H1 (cell line): ENCODE results near the gene CCDC12. TPM values are rescaled to one million over a fixed set of nuclear protein-coding genes. Genes with fewer than 3 reads are reported as not detected.

Source experiments
- CTCF ChIA-PET: fragments of 300-600 bp; sonication (Branson Sonifier 250); formaldehyde crosslinking; loops from one replicate; lab custom pipeline; 2021; ENCODE audit not compliant: partially characterized antibody; lab: Charles Lee
- POLR2A ChIA-PET: fragments of 300-600 bp; sonication (Branson Sonifier 250); formaldehyde crosslinking; loops from one replicate; lab custom pipeline; 2021; ENCODE audit warnings: inconsistent platforms; ENCODE audit not compliant: partially characterized antibody; lab: Charles Lee
- DNase-seq, 2 experiments: peaks; one replicate each; pipeline versions ENCODE4 v3.0.0 to v3.0.0-alpha.2; 2010 to 2022; ENCODE audit warnings: low spot score in 2 of 2, low read depth in 1 of 2, mixed read lengths in 1 of 2
- FAIRE-seq: peaks from 2 replicates; lab custom pipeline; 2011; peaks lifted over from hg19 to GRCh38; lab: Jason Lieb, UNC
- H2AFZ ChIP-seq: 2 replicates; pipeline ENCODE4 v1.8.1; 2012; ENCODE audit warnings: low read length, inconsistent platforms
- H2AK5ac ChIP-seq: 2 replicates; pipeline ENCODE4 v1.6.1; 2013; ENCODE audit warnings: low read depth, low read length
- H2BK120ac ChIP-seq: replicated peaks from 2 replicates; pipeline ENCODE3; 2013; ENCODE audit warnings: low read depth, low read length, inconsistent platforms
- H2BK12ac ChIP-seq: 2 replicates; pipeline ENCODE4 v1.6.1; 2013; ENCODE audit warnings: low read depth, low read length
- H2BK15ac ChIP-seq: 2 replicates; pipeline ENCODE4 v1.6.1; 2013; ENCODE audit warnings: low read length
- H2BK20ac ChIP-seq: 2 replicates; pipeline ENCODE4 v1.6.1; 2013; ENCODE audit warnings: low read length
- H2BK5ac ChIP-seq: 2 replicates; pipeline ENCODE4 v1.6.1; 2013; ENCODE audit warnings: low read depth, low read length
- H3K14ac ChIP-seq: 2 replicates; pipeline ENCODE4 v1.6.1; 2013; ENCODE audit warnings: inconsistent platforms; ENCODE audit not compliant: insufficient read length
- H3K18ac ChIP-seq: 2 replicates; pipeline ENCODE4 v1.6.1; 2013; ENCODE audit warnings: low read length; ENCODE audit errors: extremely low read depth
- H3K23ac ChIP-seq: 2 replicates; pipeline ENCODE4 v1.6.1; 2013; ENCODE audit warnings: inconsistent platforms; ENCODE audit not compliant: insufficient read length
- H3K23me2 ChIP-seq: 2 replicates; pipeline ENCODE4 v1.6.1; 2013; ENCODE audit warnings: low read depth, low read length
- H3K27ac ChIP-seq: 2 replicates; pipeline ENCODE4 v1.6.1; 2011; ENCODE audit warnings: low read depth, low read length, inconsistent platforms
- H3K27me3 ChIP-seq, 4 experiments: replicated peaks in 1 of 4; 1 replicate in 1 of 4; 2 replicates in 3 of 4; pipeline versions ENCODE4 v1.6.1 to v1.8.1; 2011 to 2013; ENCODE audit warnings: low read length in 3 of 4, mild to moderate bottlenecking in 3 of 4, inconsistent platforms in 2 of 4, mixed read lengths in 2 of 4, moderate library complexity in 1 of 4; ENCODE audit not compliant: control insufficient read depth in 3 of 4, insufficient read depth in 3 of 4; ENCODE audit errors: extremely low read depth in 1 of 4
- H3K36me3 ChIP-seq, 4 experiments: 2 replicates each; pipeline versions ENCODE4 v1.6.1 to v1.8.1; 2011 to 2013; ENCODE audit warnings: mild to moderate bottlenecking in 4 of 4, low read length in 3 of 4, moderate library complexity in 2 of 4, control low read depth in 1 of 4, inconsistent platforms in 1 of 4; ENCODE audit not compliant: insufficient read depth in 4 of 4, control insufficient read depth in 2 of 4
- H3K4ac ChIP-seq: replicated peaks from 2 replicates; pipeline ENCODE3; 2013; ENCODE audit warnings: low read length, low read depth, mixed read lengths, inconsistent platforms; ENCODE audit not compliant: insufficient read length
- H3K4me1 ChIP-seq, 4 experiments: replicated peaks in 1 of 4; 1 replicate in 1 of 4; 2 replicates in 3 of 4; pipeline versions ENCODE4 v1.6.1 to v1.8.1; 2011 to 2013; ENCODE audit warnings: low read length in 3 of 4, inconsistent platforms in 2 of 4, mixed read lengths in 1 of 4; ENCODE audit not compliant: insufficient read depth in 4 of 4, control insufficient read depth in 3 of 4
- H3K4me2 ChIP-seq, 2 experiments: 2 replicates each; pipeline versions ENCODE4 v1.6.1 to v1.8.1; 2011 to 2013; ENCODE audit warnings: low read depth in 2 of 2, low read length in 2 of 2, control low read depth in 1 of 2, inconsistent platforms in 1 of 2, mild to moderate bottlenecking in 1 of 2; ENCODE audit not compliant: insufficient read depth in 1 of 2
- H3K4me3 ChIP-seq, 4 experiments: fragments of 200-600, 300-600 bp in 1 of 4; sonication (generic), shearing (Covaris generic), sonication (Bioruptor Twin) in 1 of 4; 2 replicates each; pipeline versions ENCODE4 v1.5.1 to v1.8.1; 2011 to 2016; ENCODE audit warnings: low read length in 4 of 4, low read depth in 3 of 4, control low read depth in 2 of 4, inconsistent platforms in 2 of 4, mild to moderate bottlenecking in 2 of 4, mixed read lengths in 1 of 4, moderate library complexity in 1 of 4; ENCODE audit not compliant: insufficient read depth in 2 of 4; ENCODE audit errors: extremely low read depth in 1 of 4
- H3K56ac ChIP-seq: replicated peaks from 2 replicates; pipeline ENCODE3; 2013; ENCODE audit warnings: low read depth, mild to moderate bottlenecking, mixed read lengths, low read length, inconsistent platforms; ENCODE audit not compliant: insufficient read length
- H3K79me1 ChIP-seq: 2 replicates; pipeline ENCODE4 v1.6.1; 2013; ENCODE audit warnings: low read depth, low read length, control low read depth
- H3K79me2 ChIP-seq, 2 experiments: 2 replicates each; pipeline versions ENCODE4 v1.6.1 to v1.8.1; 2012 to 2013; ENCODE audit warnings: low read length in 2 of 2, mild to moderate bottlenecking in 2 of 2, inconsistent platforms in 1 of 2; ENCODE audit not compliant: insufficient read depth in 2 of 2, control insufficient read depth in 1 of 2
- H3K9ac ChIP-seq, 4 experiments: replicated peaks in 1 of 4; 1 replicate in 1 of 4; 2 replicates in 3 of 4; pipeline versions ENCODE4 v1.6.1 to v1.8.1; 2011 to 2013; ENCODE audit warnings: low read depth in 3 of 4, low read length in 3 of 4, control low read depth in 2 of 4, mild to moderate bottlenecking in 2 of 4, moderate library complexity in 2 of 4, inconsistent platforms in 1 of 4; ENCODE audit errors: extremely low read depth in 1 of 4
- H3K9me3 ChIP-seq, 2 experiments: 2 replicates each; pipeline versions ENCODE4 v1.6.1 to v1.8.1; 2012 to 2013; ENCODE audit warnings: mild to moderate bottlenecking in 2 of 2, moderate library complexity in 2 of 2, control low read depth in 1 of 2, inconsistent platforms in 1 of 2, low read depth in 1 of 2, low read length in 1 of 2, mixed read lengths in 1 of 2; ENCODE audit not compliant: insufficient read depth in 2 of 2
- H4K20me1 ChIP-seq, 2 experiments: replicated peaks in 1 of 2; 2 replicates each; pipeline versions ENCODE3 to v1.8.1; 2011 to 2013; ENCODE audit warnings: inconsistent platforms in 2 of 2, low read length in 2 of 2, mild to moderate bottlenecking in 1 of 2; ENCODE audit not compliant: insufficient read depth in 2 of 2, control insufficient read depth in 1 of 2
- H4K5ac ChIP-seq: 2 replicates; pipeline ENCODE4 v1.6.1; 2013; ENCODE audit warnings: low read length, low read depth, mixed read lengths, inconsistent platforms; ENCODE audit not compliant: insufficient read length
- H4K8ac ChIP-seq: 2 replicates; pipeline ENCODE4 v1.8.0; 2013; ENCODE audit warnings: mild to moderate bottlenecking, moderate library complexity, low read length, inconsistent platforms; ENCODE audit not compliant: insufficient read depth; ENCODE audit errors: extremely low read depth
- H4K91ac ChIP-seq: replicated peaks from 2 replicates; pipeline ENCODE3; 2013; ENCODE audit warnings: low read length, mixed read lengths, inconsistent platforms; ENCODE audit not compliant: insufficient read length
- ATF2 ChIP-seq: IDR thresholded peaks from 2 replicates; pipeline ENCODE4 v1.6.1; 2012; ENCODE audit warnings: low read length, inconsistent platforms
- CEBPB ChIP-seq: IDR thresholded peaks from 2 replicates; pipeline ENCODE4 v1.6.1; 2012; ENCODE audit warnings: low read depth, low read length
- EGR1 ChIP-seq: IDR thresholded peaks from 2 replicates; pipeline ENCODE4 v1.6.1; 2011; ENCODE audit warnings: low read depth, low read length, borderline replicate concordance
- FOSL1 ChIP-seq: IDR thresholded peaks from 2 replicates; pipeline ENCODE4 v1.6.1; 2011; ENCODE audit warnings: mild to moderate bottlenecking, low read depth, low read length, moderate library complexity; ENCODE audit not compliant: insufficient read depth
- HDAC2 ChIP-seq, 2 experiments: fragments of 300-600 bp in 1 of 2; sonication (generic) in 1 of 2; IDR thresholded peaks; 2 replicates each; pipeline ENCODE4 v1.6.1; 2011 to 2012; ENCODE audit warnings: low read depth in 2 of 2, low read length in 2 of 2, mild to moderate bottlenecking in 2 of 2, moderate library complexity in 2 of 2, borderline replicate concordance in 1 of 2, inconsistent platforms in 1 of 2
- JUND ChIP-seq: IDR thresholded peaks from 2 replicates; pipeline ENCODE4 v1.6.1; 2011; ENCODE audit warnings: mild to moderate bottlenecking, improper control_type of control experiment, low read length
- POU5F1 ChIP-seq: IDR thresholded peaks from 2 replicates; pipeline ENCODE4 v1.6.1; 2011; ENCODE audit warnings: low read depth, mild to moderate bottlenecking, low read length, moderate library complexity
- RAD21 ChIP-seq, 2 experiments: IDR thresholded peaks in 1 of 2; conservative IDR thresholded peaks in 1 of 2; 2 replicates each; pipeline ENCODE4 v1.6.1; 2011; ENCODE audit warnings: low read depth in 2 of 2, low read length in 2 of 2, improper control_type of control experiment in 1 of 2, inconsistent platforms in 1 of 2, mild to moderate bottlenecking in 1 of 2, moderate library complexity in 1 of 2
- RXRA ChIP-seq: IDR thresholded peaks from 2 replicates; pipeline ENCODE4 v1.6.1; 2011; ENCODE audit warnings: low read depth, mild to moderate bottlenecking, low read length, moderate library complexity; ENCODE audit not compliant: insufficient read depth
- USF2 ChIP-seq: IDR thresholded peaks from 2 replicates; pipeline ENCODE4 v1.6.1; 2011; ENCODE audit warnings: low read length, improper control_type of control experiment
- WGBS, 2 experiments: shearing (Covaris generic) in 1 of 2; methylation state at CpG; one replicate each; pipeline versions ENCODE4 v1.1.6 to v1.1.7; 2013 to 2015; ENCODE audit warnings: low lambda C conversion rate in 2 of 2, mixed read lengths in 2 of 2, inconsistent platforms in 1 of 2, low coverage in 1 of 2, missing lambda C conversion rate in 1 of 2; ENCODE audit not compliant: insufficient replicate concordance in 2 of 2, insufficient coverage in 1 of 2, insufficient read length in 1 of 2; ENCODE audit errors: extremely low coverage in 1 of 2, missing lambda C conversion rate in 1 of 2; 5-methylcytosine and 5-hydroxymethylcytosine counted together
- polyA plus RNA-seq, 7 experiments: library from polyadenylated mRNA; depleted of rRNA in 3 of 7; stranded (reverse) in 5 of 7; unstranded in 2 of 7; fragments of >200 nt in 5 of 7; fragments of 200-250 nt in 2 of 7; gene quantifications; 1 replicate in 5 of 7; 2 replicates in 1 of 7; 4 replicates in 1 of 7; pipeline versions ENCODE4 v1.2.1 to v1.2.3, GENCODE V29; 2011 to 2013; ENCODE audit warnings: missing spikeins in 2 of 7, mixed read lengths in 2 of 7
- total RNA-seq: library from RNA; stranded (reverse); fragmentation: NEBNext Ultra II Directional; extraction: Animal tissue kit (Norgen Biotek cat#: 25700); gene quantifications from 2 replicates; pipeline ENCODE4 v1.2.1, GENCODE V29; 2021

The CCDC12 gene
- total and polyA plus RNA-seq, 2 of the 8 experiments (the other 6 are each of a cell fraction or from before 2014, with no cell fraction given), result 29.5 to 41.3 TPM

DNA sequence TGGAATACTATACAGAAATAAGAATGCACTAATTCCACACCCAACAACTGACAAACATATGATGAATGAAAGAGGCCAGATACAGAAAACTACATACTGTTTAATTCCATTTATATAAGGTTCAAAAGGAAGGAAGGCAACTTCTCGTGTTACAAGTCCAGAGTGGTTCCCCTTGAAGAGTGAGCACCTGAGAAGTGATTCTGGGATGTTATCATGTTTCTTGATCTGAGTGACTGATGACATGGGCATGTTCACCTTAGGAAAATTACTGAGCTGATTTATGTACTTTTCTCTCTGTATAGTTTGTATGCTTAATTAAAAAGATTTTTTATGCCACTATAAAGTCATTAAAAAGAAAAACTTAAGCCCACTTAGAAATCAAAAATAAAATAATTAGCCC is 13.6 kb downstream of the CCDC12 start:
- H4K91ac ChIP-seq, result no peak overlapping the region
- H2BK5ac ChIP-seq, result no peak overlapping the region
- no peak for DNase-seq
- peaks cover 0 to 5% (median 3%) of the 10 kb centered on the region in 4 experiments; a peak in 1 of 7 replicates for H3K4me1 ChIP-seq
- H4K20me1 ChIP-seq, result peaks cover 34 to 43% of the 10 kb centered on the region in 2 experiments
- H3K27me3 ChIP-seq, result no peaks in the 10 kb centered on the region
- CTCF ChIA-PET, result interaction anchor here (0.6 kb wide), 1 partner anchor 10 kb away, joined by 3 read pairs; no protein-coding TSS in a partner anchor
- H4K8ac ChIP-seq, result no peak overlapping the region
- FAIRE-seq, result no peak
- no peak overlapping the region for H2AK5ac ChIP-seq
- H3K9ac ChIP-seq, result no peak overlapping the region
- peaks cover 4% of the 10 kb centered on the region; the same call in 1 of the 2 replicates for H3K23me2 ChIP-seq
- H3K23ac ChIP-seq, result no peak overlapping the region
- 94% methylated on average over 1 of the region's 1 CpG; no CpG with 5 or more reads in 1 of the 2 experiments for WGBS, 2 experiments
- no peak overlapping the region for H3K4ac ChIP-seq
- no peak overlapping the region for H3K4me3 ChIP-seq
- peaks cover 0 to 6% of the 10 kb centered on the region in 2 experiments; a peak in 2 of 4 replicates for H3K9me3 ChIP-seq
- POLR2A ChIA-PET, result no interaction called here
- H3K56ac ChIP-seq, result no peak overlapping the region
- H3K79me2 ChIP-seq, result peaks cover 50 to 81% of the 10 kb centered on the region in 2 experiments
- no peak overlapping the region for H2BK20ac ChIP-seq
- no peak overlapping the region for H3K18ac ChIP-seq
- no peak overlapping the region for H2BK12ac ChIP-seq
- H2BK120ac ChIP-seq, result no peak overlapping the region
- H4K5ac ChIP-seq, result no peak overlapping the region
- H3K36me3 ChIP-seq, result peaks cover 0 to 7% (median 0%) of the 10 kb centered on the region in 4 experiments; a peak in 2 of 8 replicates
- no peak overlapping the region for H2BK15ac ChIP-seq
- H2AFZ ChIP-seq, result no peak overlapping the region
- no peak overlapping the region for H3K4me2 ChIP-seq
- no peak overlapping the region for H3K27ac ChIP-seq
- H3K79me1 ChIP-seq, result peaks cover 40% of the 10 kb centered on the region
- no peak overlapping the region for H3K14ac ChIP-seq
- no peak for TF ChIP-seq USF2
- TF ChIP-seq ATF2, result no peak
- TF ChIP-seq CEBPB, result no peak
- no peak for TF ChIP-seq RAD21 (IDR thresholded peaks at IDR 0.05 in 1 of 2, conservative IDR thresholded peaks at IDR 0.05 in 1 of 2; ENCODE audit: low read depth in 2 of 2, low read length in 2 of 2)
- no peak for TF ChIP-seq POU5F1
- no peak for TF ChIP-seq RXRA
- no peak for TF ChIP-seq HDAC2 (IDR thresholded peaks at IDR 0.05; ENCODE audit: borderline replicate concordance in 1 of 2, low read depth in 2 of 2, low read length in 2 of 2)
- no peak for TF ChIP-seq JUND
- TF ChIP-seq EGR1, result no peak
- no peak for TF ChIP-seq FOSL1
